ENCODE data around the gene PAQR7.

PAQR7 gene

DNA sequence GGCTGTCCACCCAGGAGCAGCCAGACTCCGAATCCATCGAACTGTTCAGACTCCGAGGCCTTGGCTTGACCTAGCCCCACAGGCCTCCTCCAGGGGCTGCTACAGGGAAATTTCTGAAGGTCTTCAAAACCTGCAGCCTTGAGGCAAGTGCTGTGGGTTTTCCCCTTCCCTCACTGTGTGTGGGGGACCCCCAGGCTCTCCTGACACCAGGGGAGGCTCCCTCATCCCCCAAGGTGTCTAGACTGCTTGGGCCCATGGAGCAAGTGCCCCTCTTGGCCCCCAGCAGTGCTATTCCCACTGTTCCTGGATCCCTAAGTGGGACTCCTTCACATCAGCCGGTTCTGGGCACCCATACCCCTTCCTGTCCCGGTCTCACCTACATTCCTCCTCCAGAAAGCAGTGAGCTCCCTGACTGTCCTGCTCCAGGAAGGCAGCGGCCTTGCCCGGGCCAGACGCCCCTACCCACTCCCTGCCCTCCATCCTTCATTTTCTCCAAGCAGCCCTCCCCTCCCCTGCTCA is 814 bp downstream of the PAQR7 start:
- H3K27ac ChIP-seq (ENCODE audit: low read depth in 2 of 2, low read length in 2 of 2) = peak overlapping the region in 1 of 2 donors; percentile 48
- peaks cover 31 to 32% of the 10 kb centered on the region in 2 donors for H3K4me1 ChIP-seq (ENCODE audit: control insufficient read depth in 2 of 2, insufficient read depth in 2 of 2, low read length in 2 of 2)
- no peaks in the 10 kb centered on the region for H3K9me3 ChIP-seq (ENCODE audit: control insufficient read depth in 2 of 2, low read length in 2 of 2)
- no peaks in the 10 kb centered on the region for H3K27me3 ChIP-seq (ENCODE audit: control insufficient read depth in 2 of 2, insufficient read depth in 2 of 2, low read length in 2 of 2)
- no peaks in the 10 kb centered on the region for H3K36me3 ChIP-seq (ENCODE audit: control insufficient read depth in 2 of 2, insufficient read depth in 2 of 2, low read length in 2 of 2)
- peak overlapping the region; percentile 61 to 70 for H3K4me3 ChIP-seq (ENCODE audit: low read length in 2 of 2)
- peak overlapping the region; percentile 56 to 70 for H3K9ac ChIP-seq (ENCODE audit: low read depth in 1 of 2, low read length in 2 of 2)

DNA sequence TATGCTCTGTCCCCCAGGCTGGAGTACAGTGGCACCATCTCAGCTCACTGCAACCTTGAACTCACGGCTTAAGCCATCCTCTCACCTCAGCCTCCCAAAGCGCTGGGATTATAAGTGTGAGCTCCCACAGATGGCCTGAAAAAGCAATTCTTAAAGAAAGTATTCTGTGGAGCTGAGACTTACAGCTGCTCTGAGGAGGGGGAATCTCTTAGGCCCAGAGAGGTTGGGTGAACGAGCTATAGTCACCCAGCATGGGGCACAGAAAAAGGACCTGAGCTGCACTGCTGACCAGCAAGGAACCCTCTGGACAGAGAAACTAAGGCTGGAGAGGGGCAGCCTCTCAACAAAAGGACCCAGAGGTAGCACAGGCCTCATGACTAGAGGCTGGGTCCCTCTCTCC is 1.3 kb downstream of the PAQR7 start:
- no peaks in the 10 kb centered on the region for H3K36me3 ChIP-seq (ENCODE audit: control insufficient read depth in 2 of 2, insufficient read depth in 2 of 2, low read length in 2 of 2)
- no peaks in the 10 kb centered on the region for H3K9me3 ChIP-seq (ENCODE audit: control insufficient read depth in 2 of 2, low read length in 2 of 2)
- peak overlapping the region in 1 of 2 donors; percentile 48 for H3K27ac ChIP-seq (ENCODE audit: low read depth in 2 of 2, low read length in 2 of 2)
- H3K27me3 ChIP-seq (ENCODE audit: control insufficient read depth in 2 of 2, insufficient read depth in 2 of 2, low read length in 2 of 2) = no peaks in the 10 kb centered on the region
- no peak overlapping the region for H3K4me3 ChIP-seq (ENCODE audit: low read length in 2 of 2)
- H3K9ac ChIP-seq (ENCODE audit: low read depth in 1 of 2, low read length in 2 of 2) = no peak overlapping the region
- peaks cover 31 to 32% of the 10 kb centered on the region in 2 donors for H3K4me1 ChIP-seq (ENCODE audit: control insufficient read depth in 2 of 2, insufficient read depth in 2 of 2, low read length in 2 of 2)

- Histone ChIP-seq H3K4me3 (ENCODE audit: low read length in 2 of 2) (no peak overlapping the region), H3K36me3 (ENCODE audit: control insufficient read depth in 2 of 2, insufficient read depth in 2 of 2, low read length in 2 of 2) (no peaks in the 10 kb centered on the region), H3K4me1 (ENCODE audit: control insufficient read depth in 2 of 2, insufficient read depth in 2 of 2, low read length in 2 of 2) (peaks cover 31 to 32% of the 10 kb centered on the region in 2 donors), H3K9me3 (ENCODE audit: control insufficient read depth in 2 of 2, low read length in 2 of 2) (no peaks in the 10 kb centered on the region), H3K27me3 (ENCODE audit: control insufficient read depth in 2 of 2, insufficient read depth in 2 of 2, low read length in 2 of 2) (no peaks in the 10 kb centered on the region), H3K9ac (ENCODE audit: low read depth in 1 of 2, low read length in 2 of 2) (no peak overlapping the region), H3K27ac (ENCODE audit: low read depth in 2 of 2, low read length in 2 of 2) (no peak overlapping the region)
Measured at GRCh38 chr1:25873120-25873519, 2.4 kb downstream of the PAQR7 start.

- Histone ChIP-seq H3K9me3 (ENCODE audit: control insufficient read depth in 2 of 2, low read length in 2 of 2) (no peaks in the 10 kb centered on the region), H3K9ac (ENCODE audit: low read depth in 1 of 2, low read length in 2 of 2) (no peak overlapping the region), H3K4me3 (ENCODE audit: low read length in 2 of 2) (no peak overlapping the region), H3K27me3 (ENCODE audit: control insufficient read depth in 2 of 2, insufficient read depth in 2 of 2, low read length in 2 of 2) (no peaks in the 10 kb centered on the region), H3K4me1 (ENCODE audit: control insufficient read depth in 2 of 2, insufficient read depth in 2 of 2, low read length in 2 of 2) (peaks cover 32% of the 10 kb centered on the region in 2 donors), H3K36me3 (ENCODE audit: control insufficient read depth in 2 of 2, insufficient read depth in 2 of 2, low read length in 2 of 2) (no peaks in the 10 kb centered on the region), H3K27ac (ENCODE audit: low read depth in 2 of 2, low read length in 2 of 2) (no peak overlapping the region)
Measured at GRCh38 chr1:25872713-25873112, 2.8 kb downstream of the PAQR7 start.

DNA sequence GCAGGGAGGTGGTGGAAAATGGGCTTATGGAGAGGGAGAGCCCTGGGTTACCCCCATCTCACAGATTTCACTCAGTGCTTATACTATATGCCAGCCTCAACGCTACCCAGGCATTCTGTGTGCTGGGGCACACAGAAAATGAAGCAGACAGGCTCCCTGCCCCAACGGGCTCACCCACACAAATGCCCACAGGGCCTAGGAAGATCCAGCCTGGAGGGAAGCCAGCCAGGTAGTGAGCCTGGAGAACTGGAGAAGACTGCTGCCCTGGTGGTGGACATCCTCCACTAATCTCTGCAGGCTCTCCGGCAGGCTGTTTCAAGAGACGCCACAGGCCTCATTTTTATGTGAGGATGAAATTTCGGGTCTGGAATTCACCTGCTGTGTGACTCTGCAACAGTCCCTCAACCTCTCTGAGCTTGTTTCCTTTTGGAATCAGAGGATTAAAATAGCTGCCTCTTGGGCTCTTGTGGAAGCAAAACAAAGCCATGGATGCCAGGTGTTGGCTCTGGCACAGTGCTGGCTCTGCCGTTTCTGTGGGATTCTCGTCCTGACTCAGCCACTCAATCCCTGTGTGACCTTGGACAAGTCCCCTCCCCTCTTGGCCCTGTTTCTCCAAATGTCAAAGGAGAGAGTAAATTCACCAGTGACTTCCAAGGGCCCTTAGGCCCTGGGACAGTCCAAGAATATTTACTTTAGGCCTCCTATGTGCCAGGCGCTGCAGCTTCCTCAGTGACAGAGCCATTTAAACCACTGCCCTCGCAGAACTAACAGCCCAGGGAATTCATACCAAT is 3.6 kb downstream of the PAQR7 start:
- Histone ChIP-seq H3K36me3 (ENCODE audit: control insufficient read depth in 2 of 2, insufficient read depth in 2 of 2, low read length in 2 of 2) (no peaks in the 10 kb centered on the region), H3K27ac (ENCODE audit: low read depth in 2 of 2, low read length in 2 of 2) (no peak overlapping the region), H3K4me3 (ENCODE audit: low read length in 2 of 2) (no peak overlapping the region), H3K9ac (ENCODE audit: low read depth in 1 of 2, low read length in 2 of 2) (no peak overlapping the region), H3K4me1 (ENCODE audit: control insufficient read depth in 2 of 2, insufficient read depth in 2 of 2, low read length in 2 of 2) (peaks cover 32 to 36% of the 10 kb centered on the region in 2 donors), H3K9me3 (ENCODE audit: control insufficient read depth in 2 of 2, low read length in 2 of 2) (no peaks in the 10 kb centered on the region), H3K27me3 (ENCODE audit: control insufficient read depth in 2 of 2, insufficient read depth in 2 of 2, low read length in 2 of 2) (no peaks in the 10 kb centered on the region)

- Histone ChIP-seq H3K4me3 (ENCODE audit: low read length in 2 of 2) (peak overlapping the region in 1 of 2 donors; percentile 30), H3K36me3 (ENCODE audit: control insufficient read depth in 2 of 2, insufficient read depth in 2 of 2, low read length in 2 of 2) (no peaks in the 10 kb centered on the region), H3K9me3 (ENCODE audit: control insufficient read depth in 2 of 2, low read length in 2 of 2) (no peaks in the 10 kb centered on the region), H3K27ac (ENCODE audit: low read depth in 2 of 2, low read length in 2 of 2) (no peak overlapping the region), H3K4me1 (ENCODE audit: control insufficient read depth in 2 of 2, insufficient read depth in 2 of 2, low read length in 2 of 2) (peaks cover 31 to 36% of the 10 kb centered on the region in 2 donors), H3K27me3 (ENCODE audit: control insufficient read depth in 2 of 2, insufficient read depth in 2 of 2, low read length in 2 of 2) (no peaks in the 10 kb centered on the region), H3K9ac (ENCODE audit: low read depth in 1 of 2, low read length in 2 of 2) (no peak overlapping the region)
Measured at GRCh38 chr1:25871086-25871703, 4.3 kb downstream of the PAQR7 start.

DNA sequence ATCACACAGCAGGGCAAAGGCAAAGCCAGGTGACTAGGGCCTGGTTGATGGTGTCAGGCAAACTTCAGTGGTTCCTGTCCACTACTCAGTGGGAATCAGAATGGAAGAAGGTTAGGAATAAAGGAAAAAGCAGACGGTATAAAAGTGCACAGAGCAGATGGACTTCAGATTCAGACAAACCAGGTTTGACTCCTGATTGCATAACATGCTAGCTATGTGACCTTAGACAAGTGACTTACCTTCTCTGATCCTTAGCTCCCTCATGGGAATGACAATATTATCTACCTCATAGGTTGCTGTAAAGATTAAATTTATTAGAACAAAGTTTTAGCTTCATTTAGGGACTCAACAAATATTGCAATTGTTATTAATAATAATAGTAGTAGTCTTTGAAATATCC is 4.9 kb downstream of the PAQR7 start:
- no peak overlapping the region for H3K9ac ChIP-seq (ENCODE audit: low read depth in 1 of 2, low read length in 2 of 2)
- H3K4me1 ChIP-seq (ENCODE audit: control insufficient read depth in 2 of 2, insufficient read depth in 2 of 2, low read length in 2 of 2) = peaks cover 25 to 36% of the 10 kb centered on the region in 2 donors

DNA sequence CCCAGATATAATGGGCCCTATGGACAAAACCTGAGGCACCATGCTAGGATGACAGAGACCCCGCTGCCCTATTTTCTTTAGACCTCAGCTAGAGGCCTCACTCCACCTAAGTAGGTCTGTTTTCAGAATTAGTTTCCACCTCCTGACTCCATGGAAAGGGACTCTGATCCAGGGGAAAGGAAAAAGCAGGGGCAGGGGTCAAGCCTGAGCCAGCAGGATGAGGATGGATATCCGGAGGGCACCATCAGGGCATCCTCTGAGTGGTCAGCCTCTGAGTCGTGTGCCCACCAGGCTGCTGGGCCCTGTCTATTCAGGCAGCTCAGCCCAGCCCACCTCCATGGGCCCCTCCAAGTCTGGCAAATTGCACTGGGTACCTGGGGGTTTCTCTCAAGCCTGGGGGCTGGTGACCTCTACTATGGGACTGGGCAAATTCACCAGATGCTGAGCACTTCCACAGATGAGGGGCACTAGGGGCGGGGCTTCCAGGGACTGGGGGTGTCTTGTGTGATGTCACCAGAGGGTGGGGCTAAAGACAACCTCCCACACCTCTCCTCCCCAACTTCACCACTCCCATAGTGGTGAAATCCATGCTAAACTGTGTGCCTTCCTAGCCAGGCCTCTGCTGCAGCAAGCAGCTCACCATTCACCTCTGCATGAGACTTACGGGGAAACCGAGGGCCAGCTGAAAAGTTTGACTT is 5.5 kb downstream of the PAQR7 start:
- Histone ChIP-seq H3K9ac (ENCODE audit: low read depth in 1 of 2, low read length in 2 of 2) (no peak overlapping the region), H3K4me3 (ENCODE audit: low read length in 2 of 2) (no peak overlapping the region), H3K27ac (ENCODE audit: low read depth in 2 of 2, low read length in 2 of 2) (no peak overlapping the region), H3K4me1 (ENCODE audit: control insufficient read depth in 2 of 2, insufficient read depth in 2 of 2, low read length in 2 of 2) (peaks cover 25 to 36% of the 10 kb centered on the region in 2 donors), H3K9me3 (ENCODE audit: control insufficient read depth in 2 of 2, low read length in 2 of 2) (no peaks in the 10 kb centered on the region), H3K27me3 (ENCODE audit: control insufficient read depth in 2 of 2, insufficient read depth in 2 of 2, low read length in 2 of 2) (no peaks in the 10 kb centered on the region), H3K36me3 (ENCODE audit: control insufficient read depth in 2 of 2, insufficient read depth in 2 of 2, low read length in 2 of 2) (no peaks in the 10 kb centered on the region)

More for the DNA sequence above, 4.9 kb downstream of the PAQR7 start:
- Histone ChIP-seq H3K27me3 (ENCODE audit: control insufficient read depth in 2 of 2, insufficient read depth in 2 of 2, low read length in 2 of 2) (no peaks in the 10 kb centered on the region), H3K36me3 (ENCODE audit: control insufficient read depth in 2 of 2, insufficient read depth in 2 of 2, low read length in 2 of 2) (no peaks in the 10 kb centered on the region), H3K4me3 (ENCODE audit: low read length in 2 of 2) (no peak overlapping the region), H3K27ac (ENCODE audit: low read depth in 2 of 2, low read length in 2 of 2) (no peak overlapping the region), H3K9me3 (ENCODE audit: control insufficient read depth in 2 of 2, low read length in 2 of 2) (no peaks in the 10 kb centered on the region)

DNA sequence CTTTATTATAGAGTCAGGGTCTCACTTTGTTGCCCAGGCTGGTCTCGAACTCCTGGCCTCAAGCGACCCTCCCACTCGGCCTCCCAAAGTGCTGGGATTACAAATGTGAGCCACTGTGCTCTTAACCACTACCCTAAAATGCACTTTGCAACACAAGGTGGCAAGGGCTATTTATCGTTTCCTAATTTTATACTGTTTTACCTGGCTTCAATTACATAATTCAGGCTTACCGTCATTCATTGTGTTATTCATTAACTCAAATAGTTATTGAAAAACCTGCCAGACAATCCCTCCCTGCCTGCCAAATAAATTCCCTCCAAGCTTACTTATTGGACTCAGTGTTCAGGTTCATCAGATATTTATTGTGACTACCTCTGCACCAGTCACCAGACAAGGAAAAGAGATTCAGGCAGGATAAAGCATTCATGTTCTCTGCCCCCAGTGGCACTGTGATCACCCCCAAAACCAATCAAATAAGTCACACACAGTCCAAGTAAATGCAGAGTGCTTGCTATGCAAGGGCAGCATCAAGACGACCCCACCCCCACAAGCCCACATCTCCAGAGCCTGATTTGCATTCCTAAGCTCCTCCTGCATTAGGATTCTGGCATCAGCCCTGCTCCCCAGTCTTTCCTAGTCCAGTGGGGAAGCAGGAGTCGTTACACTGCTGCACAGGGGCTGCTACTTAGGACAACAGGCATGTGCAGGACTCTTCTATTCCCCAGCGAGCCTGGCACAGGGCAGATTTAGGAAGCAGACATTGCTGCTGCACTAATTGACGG is 8.1 kb downstream of the PAQR7 start:
- H3K9me3 ChIP-seq (ENCODE audit: control insufficient read depth in 2 of 2, low read length in 2 of 2) = no peaks in the 10 kb centered on the region
- H3K9ac ChIP-seq (ENCODE audit: low read depth in 1 of 2, low read length in 2 of 2) = peak overlapping the region in 1 of 2 donors; percentile 24
- peaks cover 0 to 4% of the 10 kb centered on the region in 2 donors for H3K36me3 ChIP-seq (ENCODE audit: control insufficient read depth in 2 of 2, insufficient read depth in 2 of 2, low read length in 2 of 2)
- no peak overlapping the region for H3K27ac ChIP-seq (ENCODE audit: low read depth in 2 of 2, low read length in 2 of 2)
- no peaks in the 10 kb centered on the region for H3K27me3 ChIP-seq (ENCODE audit: control insufficient read depth in 2 of 2, insufficient read depth in 2 of 2, low read length in 2 of 2)
- H3K4me3 ChIP-seq (ENCODE audit: low read length in 2 of 2) = no peak overlapping the region
- H3K4me1 ChIP-seq (ENCODE audit: control insufficient read depth in 2 of 2, insufficient read depth in 2 of 2, low read length in 2 of 2) = peaks cover 13 to 19% of the 10 kb centered on the region in 2 donors

Measured in mucosa of rectum (tissue), 2 donors.